NCI-H748 treated with DMSO at 0.1 percent for 48 hours (cell line): ENCODE data around the gene RPL38.

ENCODE experiments used
- DNase-seq: peaks from one replicate; lab custom pipeline; 2025; lab: John Stamatoyannopoulos, UW

RPL38 gene

DNA sequence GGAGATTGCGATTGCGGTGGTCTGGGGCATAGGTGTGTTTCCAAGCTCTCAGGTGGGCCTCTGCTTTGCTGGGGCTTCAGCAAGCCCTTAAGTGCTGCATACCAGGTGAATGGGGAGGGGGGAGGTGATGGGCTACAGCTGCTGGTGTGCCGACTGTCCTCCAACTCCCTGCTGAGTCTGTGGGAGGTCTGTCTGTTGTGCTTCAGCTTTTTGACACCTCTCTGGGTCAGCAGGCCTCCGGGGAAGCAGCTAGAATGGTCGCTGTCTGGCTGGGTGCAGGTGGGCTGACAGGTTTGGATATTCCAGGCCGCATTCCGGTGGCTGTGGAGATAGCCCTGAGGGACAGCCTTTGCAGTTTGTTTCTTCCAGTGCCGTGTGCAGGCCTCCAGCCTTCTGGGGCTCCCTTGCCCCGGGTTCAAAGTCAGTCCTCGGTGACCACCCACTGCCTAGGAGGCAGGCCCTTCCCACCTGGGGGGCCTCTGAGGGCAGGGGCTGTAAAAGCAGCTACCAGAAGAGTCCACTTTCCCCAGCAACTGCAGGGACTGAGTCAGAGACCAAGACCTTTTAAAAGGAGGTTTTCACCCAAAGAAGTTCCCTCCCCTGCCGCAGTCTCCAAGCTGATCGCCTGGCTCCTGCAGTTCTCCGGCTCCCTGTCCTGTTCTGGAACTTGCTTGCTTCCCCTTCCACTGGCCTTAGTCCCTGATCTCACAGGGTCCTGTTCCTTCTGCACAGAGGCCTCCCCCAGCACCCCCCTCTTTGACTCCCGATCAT is 7.8 kb downstream of the RPL38 start:
- DNase-seq: no peak

DNA sequence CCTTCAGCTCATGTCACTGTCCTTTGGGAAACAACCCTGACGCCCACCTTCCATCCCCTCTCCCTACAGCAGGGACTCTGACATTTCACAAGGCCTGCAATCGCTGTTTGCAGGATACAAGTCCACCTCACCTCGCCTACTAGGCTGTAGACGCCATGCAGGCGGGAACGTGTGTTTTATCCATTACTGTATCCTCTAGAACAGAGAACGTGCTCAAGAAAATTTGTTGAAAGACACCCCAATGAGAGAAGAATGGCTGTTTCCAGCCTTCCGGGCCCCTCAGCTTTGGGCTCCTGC is 8.4 kb downstream of the RPL38 start:
- no peak for DNase-seq

DNA sequence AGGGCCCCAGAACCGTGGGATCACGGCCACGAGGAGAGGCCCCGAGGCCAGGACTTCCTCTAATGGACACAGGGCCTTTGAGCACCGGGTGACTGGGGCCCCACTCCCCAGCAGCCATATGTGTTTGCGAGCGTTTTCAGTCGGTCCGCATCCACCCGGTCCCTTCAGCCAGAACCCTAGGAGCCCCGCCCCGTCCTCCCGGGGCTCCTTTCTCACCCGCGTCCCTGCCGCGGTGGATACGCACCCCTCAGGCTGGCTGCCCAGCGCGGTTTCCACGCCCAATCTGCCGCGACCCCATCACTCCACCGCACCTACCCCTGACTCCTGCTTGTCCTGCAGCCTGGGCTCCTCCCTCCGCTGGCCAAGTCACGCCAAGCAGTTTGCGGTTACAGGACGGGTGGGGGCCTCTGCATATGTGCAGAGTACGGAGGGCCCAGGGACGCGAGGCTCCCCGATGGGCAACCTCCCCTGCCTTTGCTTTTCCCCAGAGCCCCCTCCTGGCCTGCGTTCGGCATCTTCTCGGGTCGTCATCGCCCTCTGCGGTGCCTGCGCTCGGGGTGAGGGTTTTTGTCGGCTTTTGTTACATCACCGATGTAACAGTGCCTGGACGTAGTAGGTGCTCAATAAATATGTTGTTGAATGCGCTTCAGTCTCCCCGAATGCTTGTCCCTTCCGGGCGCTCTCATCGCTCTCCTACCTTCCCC is 8.9 kb downstream of the RPL38 start:
- DNase-seq: no peak

DNA sequence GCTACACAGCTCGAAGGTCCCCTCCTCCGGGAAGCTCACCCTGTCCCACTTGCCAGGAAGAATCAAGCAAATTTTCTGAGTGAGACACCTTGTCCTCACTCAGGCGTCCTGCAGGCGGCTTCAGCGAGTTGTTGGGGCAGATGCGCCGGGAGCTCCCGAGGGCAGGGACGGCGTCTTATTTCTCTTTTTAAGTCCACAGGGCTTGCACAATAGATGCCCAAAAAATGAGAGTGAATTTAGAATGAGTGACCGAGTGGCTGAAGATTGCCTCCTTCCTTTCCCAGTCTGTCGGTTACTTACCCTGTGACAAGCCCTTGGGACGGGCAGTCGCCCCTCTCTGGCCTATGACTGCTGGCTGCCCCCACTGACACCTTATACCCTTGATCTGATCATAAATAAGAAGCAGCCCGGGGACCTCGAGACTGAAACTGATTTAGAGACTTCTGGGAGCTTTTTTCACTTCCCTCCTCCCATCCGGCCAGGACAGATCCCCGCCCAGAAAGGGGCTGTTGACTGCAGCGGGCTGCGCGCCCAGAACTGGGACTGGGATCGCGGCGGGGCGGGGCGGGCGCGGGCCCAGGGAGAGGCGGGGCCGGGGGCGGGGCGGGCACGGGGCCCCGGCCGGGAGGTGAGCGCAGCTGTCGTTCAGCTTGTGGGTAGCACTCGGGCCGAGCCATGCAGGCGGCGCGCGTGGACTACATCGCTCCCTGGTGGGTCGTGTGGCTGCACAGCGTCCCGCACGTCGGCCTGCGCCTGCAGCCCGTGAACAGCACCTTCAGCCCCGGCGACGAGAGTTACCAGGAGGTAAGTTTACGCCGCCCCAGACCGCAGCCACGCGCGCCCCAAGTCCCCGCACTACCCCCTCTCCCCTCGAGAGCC is 9.7 kb downstream of the RPL38 start, which contains the start of gene TTYH2:
Gene TTYH2 (plus strand): TSS at position 659 of the 879 bp plus-strand sequence. CDS start 17 bp downstream, at position 676.
- peak; percentile 14 for DNase-seq

DNA sequence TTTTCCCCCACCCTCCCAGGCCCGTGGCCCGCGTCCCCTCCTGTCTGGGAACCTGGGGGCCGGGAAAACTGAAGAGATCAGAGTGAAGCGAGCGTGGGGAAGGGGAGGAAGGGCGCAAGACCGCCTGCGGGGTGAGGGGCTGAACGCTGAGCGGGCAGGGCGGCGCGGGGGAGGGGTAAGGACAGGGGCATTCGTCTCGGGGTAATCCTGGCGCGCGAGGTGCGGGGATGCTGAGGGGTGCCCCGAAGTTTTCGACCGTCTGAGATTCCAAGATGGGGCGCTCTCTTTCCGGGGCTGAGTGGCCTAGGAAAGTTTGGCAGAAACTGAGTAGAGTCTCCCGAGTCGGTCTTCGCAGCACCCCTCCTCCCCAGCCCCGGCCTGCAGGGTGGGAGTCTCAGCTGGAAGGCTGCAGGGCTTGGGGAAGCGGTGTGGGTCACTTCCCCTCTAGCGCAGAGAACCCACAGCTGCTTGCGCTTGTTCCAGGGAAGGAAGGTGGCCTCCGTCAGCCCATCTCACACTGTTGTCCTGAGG is 10.4 kb downstream of the RPL38 start:
- DNase-seq: no peak

DNA sequence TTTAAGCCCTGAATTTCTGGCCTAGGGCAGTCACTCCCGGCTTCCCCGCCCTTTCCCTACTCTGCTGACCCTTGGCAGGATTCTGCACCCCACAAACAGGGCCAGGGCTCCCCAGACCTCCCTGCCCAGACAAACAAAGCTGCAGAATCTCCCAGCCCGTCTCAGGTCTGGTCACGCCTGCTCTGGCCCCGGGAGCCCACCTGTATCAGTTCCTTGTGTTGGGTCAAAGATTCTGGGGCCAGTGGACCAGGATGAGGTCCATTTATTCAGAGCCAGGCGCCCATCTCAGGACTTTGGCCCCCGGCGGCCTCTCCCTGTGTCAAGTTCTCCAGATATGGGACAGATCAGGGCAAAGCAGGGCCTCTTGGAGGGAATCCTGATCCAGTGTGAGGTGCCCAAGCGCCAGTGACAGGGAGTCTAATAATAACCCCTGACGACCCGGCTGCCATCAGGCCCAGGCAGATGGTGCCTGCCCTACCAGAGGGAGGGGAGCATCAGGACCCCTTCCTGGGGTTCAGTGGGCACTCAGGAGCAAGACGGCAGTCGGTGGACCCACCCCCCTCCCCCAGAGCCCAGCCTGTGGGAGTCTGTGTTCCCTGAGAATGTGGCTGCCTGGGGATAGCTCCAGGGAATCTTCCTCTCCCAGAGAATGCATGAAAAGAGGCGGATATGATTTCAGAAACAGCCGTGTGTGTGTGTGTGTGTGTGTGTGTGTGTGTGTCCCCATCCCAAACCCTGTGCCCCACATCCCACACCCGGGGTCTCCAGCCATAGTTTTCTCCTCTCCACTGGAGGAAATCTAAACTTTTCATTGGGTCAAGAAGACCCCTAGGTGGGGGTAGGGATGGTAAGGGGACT is 11.2 kb downstream of the RPL38 start:
- no peak for DNase-seq

DNA sequence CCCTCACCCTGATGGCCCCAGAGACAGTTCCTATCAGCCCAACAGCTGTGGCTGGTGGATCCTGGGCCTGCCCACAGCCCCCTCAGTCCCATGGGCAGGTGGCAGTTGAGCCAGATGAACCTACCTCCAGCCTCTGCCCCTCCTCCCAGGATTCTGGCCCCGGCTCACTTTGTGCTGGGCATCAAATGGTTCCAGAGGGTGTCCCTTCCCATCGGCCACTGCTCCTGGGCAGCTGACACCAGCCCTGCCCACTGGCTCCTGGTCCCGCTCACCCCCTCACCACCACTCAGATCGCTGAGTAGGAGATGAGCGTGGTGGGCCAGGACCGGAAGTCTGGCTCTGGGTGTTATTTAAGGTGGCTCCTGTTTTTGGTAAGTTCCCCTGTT is 11.9 kb downstream of the RPL38 start:
- DNase-seq: no peak

DNA sequence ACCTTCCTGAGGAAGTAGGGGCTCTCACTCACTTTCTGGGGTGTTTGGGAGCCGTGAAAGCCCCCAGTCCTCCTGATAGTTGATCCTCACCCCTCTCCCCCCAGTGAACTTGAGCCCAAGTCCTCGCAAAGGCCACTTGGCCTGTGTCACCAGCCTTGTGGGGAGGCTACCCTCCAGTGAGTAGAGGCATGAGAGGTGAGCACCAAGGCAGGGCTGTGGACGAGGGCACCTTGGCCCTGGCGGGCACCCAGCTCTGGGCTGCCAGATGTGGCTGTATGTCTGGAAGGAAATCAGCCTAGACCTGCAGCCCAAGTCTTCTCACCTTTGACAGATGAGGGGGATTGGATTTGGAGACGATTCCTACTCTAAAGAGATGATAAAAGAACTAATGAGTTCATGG is 13.0 kb downstream of the RPL38 start:
- DNase-seq: no peak

DNA sequence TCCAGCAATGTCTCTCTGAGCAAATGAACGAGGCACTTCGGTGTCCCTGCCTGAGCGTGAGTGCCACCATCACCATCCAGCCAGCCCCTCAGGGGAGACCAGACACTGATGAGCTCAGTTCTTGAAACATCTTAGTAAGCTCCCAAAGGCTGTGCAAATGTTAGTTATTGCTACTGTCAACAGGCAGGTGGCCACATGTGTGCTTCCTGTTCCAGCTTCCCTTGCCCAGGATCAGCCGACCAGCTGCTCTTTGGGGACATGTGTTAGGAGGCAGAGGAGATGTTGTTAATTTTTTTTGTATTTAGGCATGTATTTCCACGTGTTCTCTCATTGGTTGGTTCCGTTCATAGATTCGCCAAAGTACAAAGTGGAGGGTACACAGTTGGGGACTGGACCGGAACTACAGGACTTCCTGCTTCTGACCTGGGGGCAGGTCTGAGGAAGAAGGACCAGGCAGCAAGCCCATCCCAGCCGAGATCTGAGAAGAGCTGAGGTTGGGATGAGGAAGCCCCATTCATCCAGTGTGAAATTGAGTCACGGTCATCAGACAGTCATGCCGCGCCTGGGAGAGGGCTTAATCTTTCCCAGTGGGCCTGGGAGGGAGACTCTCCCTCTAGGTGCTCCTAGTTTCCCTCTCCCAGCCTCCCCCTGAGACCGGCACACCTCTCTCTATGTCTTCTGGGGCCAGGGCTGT is 13.7 kb downstream of the RPL38 start:
- no peak for DNase-seq

DNA sequence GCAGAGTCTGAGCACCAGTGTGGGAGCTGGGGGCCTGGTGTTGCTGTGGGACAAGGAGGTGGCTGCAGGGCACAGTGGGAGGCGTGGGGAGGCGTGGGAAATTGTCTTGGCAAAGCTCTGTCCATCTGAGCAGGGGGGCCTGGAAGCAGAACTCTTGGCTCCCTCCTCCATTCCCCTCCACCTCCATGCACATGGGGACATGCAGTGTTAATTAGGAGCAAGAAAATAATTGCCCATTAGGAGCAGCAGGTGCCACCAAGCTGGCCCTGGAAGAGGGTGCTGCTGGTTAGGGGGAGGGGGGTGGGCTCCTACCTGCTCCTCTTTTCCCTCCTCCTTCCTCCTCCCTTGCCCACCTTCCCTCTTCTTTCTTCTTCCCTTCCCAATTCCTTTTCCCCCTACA is 14.4 kb downstream of the RPL38 start:
- no peak for DNase-seq

DNA sequence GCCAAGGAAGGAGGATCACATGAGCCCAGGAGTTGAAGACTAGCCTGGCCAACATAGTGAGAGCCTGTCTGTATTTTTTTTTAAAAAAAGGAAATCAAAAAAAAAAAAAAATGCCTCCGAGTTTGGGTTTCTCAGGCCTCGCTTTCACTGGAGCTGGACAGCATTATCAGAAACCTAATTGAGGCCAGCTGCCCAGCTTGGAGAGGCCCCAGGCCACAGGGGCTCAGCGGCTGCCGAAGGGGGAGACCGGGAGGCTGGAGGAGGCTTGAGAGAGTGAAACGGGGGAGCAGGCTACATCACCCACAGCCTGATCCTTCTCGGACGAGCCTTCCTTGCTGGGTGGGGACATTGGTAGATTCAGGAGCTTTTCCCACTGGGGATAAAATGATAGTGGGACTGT is 15.0 kb downstream of the RPL38 start:
- DNase-seq: no peak

DNA sequence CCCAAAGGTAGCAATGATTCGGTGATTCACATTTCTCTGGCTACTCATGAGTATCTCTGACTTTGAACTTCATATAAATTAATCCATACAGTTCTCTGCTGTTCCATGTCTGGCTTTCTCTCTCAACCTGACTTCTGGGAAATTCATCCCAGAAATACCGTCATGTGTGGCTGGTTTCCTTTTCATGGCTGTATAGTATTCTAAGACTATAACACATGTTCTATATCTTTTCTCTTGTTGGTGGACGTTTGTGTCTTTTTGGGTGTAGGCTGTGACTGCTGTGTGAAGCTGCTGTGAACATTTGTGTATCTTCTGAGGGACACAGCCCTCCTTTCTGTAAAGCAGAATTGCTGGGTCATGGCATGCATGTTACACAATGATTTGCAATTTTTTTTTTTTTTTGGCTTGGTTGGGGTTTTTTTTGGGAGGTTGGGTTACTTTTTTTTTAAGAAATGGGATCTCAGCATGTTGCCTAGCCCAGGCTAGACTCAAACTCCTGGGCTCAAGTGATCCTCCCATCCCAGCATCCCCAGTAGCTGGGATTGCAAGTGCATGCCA is 16.2 kb downstream of the RPL38 start:
- no peak for DNase-seq

DNA sequence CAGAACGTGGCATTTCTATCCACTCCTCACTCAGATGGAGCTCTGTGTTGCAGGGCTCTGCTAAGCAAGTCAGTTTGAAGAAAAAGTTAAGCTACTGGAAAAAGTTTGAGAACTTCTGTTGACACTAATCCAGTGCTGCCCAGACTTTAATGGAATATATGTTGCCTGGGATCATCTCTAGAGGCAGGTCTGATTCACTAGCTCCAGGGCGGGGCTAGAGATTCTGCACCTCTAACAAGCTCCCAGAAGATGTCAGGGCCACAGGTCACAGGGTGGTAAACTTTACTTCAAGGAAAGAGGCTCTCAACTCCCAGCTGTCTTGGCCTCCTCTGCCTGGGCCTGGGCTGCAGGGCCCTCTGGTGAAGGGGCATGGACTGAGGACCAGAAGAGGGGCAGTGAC is 16.7 kb downstream of the RPL38 start:
- DNase-seq: no peak

DNA sequence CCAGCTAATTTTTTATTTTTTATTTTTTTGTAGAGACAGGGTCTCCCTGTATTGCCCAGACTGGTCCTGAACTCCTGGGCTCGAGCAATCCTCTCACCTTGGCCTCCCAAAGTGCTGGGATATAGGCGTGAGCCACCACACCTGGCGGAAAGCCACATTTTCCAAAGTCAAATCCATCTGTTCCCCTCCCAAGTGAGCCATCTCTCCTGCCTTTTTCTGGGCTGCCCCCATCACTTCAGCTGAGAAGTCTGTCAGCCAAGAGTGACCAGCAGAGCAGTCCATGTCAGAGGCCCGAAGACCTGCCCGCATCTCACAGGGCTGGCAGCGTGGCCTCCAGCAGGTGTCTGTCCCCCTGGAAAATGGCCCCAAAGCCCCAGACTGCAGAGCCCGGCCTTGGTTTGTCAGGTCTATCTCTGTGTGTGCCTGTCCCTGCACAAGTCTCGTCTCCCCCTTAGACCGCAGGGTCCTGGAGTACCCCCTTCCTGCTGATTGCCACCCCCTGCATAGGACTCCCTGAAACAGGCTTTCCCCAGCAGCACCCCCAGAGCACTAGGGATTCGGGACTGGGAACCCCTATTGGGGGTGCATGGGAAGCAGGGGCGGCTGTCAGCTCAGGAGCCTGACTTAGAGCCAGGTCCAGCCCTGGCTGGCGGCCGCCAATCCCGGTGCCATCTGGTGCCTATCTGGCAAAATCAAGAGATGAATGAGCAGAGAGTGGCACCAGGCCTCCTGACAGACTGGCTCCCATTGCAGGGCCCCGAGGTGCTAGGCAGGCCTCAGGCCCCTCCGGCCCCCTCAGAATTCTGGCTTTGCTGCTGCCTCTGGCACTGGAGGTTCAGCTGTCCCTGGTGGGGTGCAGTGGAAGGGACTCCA is 17.7 kb downstream of the RPL38 start:
- DNase-seq: no peak

DNA sequence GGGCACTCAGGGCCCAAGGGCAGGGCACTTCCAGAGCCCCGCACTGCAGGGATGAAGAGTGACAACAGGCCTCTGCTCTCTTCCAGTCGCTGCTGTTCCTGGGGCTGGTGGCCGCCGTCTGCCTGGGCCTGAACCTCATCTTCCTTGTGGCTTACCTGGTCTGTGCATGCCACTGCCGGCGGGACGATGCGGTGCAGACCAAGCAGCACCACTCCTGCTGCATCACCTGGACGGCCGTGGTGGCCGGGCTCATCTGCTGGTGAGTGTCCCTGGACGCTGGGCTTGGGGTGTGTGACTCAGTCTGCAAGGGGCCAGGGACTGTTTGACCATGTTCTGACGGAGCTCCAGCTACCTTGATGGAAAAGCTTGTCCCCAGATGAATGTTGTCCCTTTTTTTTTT is 18.9 kb downstream of the RPL38 start:
- no peak for DNase-seq

DNA sequence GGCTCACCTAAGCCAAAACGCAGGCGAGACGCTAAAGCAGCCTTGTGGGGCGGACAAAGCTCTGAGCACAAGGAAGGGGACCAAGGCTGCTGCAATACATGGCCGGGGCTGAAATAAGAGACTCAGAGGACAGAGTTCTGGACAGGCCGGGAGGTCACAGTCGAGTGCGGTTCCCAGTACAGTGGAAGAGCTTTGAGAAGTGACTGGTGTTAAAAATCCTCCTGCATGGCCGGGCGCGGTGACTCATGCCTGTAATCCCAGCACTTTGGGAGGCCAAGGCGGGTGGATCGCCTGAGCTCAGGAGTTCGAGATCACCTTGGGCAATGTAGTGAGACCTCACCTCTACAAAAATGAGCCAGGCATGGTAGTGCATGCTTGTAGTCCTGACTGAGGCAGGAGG is 20.4 kb downstream of the RPL38 start:
- DNase-seq: no peak

DNA sequence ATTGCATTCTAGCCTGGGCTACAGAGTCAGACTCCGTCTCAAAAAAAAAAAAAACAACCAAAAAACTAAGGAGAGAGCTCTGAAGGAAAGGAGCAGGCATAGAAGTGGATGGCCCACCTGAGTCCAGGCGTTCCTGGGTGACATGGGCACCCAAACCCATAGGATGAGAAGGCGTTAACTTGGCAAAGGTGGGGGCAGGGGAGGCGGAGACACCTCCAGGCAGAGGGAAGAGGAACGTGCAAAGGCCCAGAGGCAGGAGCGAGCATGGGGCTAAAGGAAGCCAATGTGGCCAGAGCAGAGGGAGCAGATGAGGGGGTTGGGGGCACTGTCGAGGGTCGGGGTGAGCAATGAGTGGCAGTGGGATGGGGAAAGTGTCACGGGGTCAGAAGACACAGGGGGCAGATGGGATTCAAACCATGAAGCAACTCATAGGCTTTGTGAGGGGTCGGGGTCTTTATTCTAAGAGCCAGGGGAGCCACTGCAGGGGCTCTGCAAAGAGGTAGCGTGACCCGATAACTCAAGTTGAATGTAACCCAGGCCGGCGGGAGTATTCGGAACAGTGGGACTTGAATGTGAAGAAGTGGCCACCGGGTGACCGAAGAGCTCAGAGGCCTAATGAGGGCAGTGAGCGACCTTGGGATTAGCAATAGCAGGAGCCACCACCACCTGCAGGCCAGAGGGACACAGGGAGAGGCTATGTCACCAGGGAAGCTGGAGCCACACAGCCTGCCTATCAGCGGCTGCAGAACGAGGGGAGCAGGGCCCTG is 21.7 kb downstream of the RPL38 start:
- DNase-seq: no peak

DNA sequence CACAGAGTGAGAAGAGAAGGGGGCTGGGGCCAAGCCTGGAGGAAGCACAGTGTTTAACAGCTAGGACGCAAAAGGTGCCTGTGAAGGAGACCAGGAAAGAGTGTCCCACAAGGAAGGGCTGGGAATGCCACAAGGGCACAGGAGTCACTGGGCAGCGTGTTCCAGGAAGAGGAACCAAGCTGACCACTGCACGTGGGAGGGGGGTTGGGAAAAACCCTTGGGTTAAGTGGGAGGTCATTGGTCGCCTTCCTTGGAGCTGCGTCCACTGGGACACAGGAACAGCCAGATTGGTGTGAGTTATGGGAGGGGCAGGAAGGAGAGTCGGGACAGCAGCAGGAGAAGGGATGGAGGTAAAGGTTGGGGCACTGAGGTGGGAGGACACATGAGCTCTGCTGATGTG is 22.8 kb downstream of the RPL38 start:
- DNase-seq: no peak
